SK-N-SH (cell line): Measurements from ENCODE around the gene TEX19. TPM values are rescaled to one million over a fixed set of nuclear protein-coding genes. Genes with fewer than 3 reads are reported as not detected.

Experiments used
- CTCF ChIA-PET: fragments of 300-600, 350-600 bp; formaldehyde crosslinking; extraction: SDS; loops from one replicate; lab custom pipeline; 2021; lab: Yijun Ruan, JAX
- POLR2A ChIA-PET: fragments of 350-600 bp; sonication (Branson Sonifier 250); formaldehyde crosslinking; extraction: SDS; loops from one replicate; lab custom pipeline; 2020; ENCODE audit warnings: antibody characterized with exemption, inconsistent platforms; lab: Yijun Ruan, JAX
- DNase-seq: peaks from one replicate; pipeline ENCODE4 v3.0.0; 2012
- H2AFZ ChIP-seq: fragments of 200-600 bp; sonication (generic); 2 replicates; pipeline ENCODE4 v1.8.1; 2016; ENCODE audit warnings: antibody characterized with exemption, mild to moderate bottlenecking, low read depth
- H3F3A ChIP-seq: fragments of 200-600 bp; sonication (generic); replicated peaks from 2 replicates; pipeline ENCODE3; 2016; ENCODE audit warnings: antibody characterized with exemption, mild to moderate bottlenecking; ENCODE audit not compliant: insufficient read depth
- H3K27ac ChIP-seq, 2 experiments: fragments of 200-500 bp in 1 of 2; fragments of 200-600 bp in 1 of 2; sonication (Bioruptor generic) in 1 of 2; sonication (generic), shearing (Covaris generic) in 1 of 2; 2 replicates each; pipeline versions ENCODE4 v1.5.1 to v1.6.1; 2014 to 2016; ENCODE audit warnings: low read depth in 2 of 2, inconsistent platforms in 1 of 2, low read length in 1 of 2, mild to moderate bottlenecking in 1 of 2, mixed read lengths in 1 of 2
- H3K27me3 ChIP-seq: fragments of 200-600 bp; sonication (generic), shearing (Covaris generic); 2 replicates; pipeline ENCODE4 v1.6.1; 2016; ENCODE audit warnings: mixed run types; ENCODE audit not compliant: insufficient read depth
- H3K36me3 ChIP-seq, 2 experiments: fragments of 200-500 bp in 1 of 2; fragments of 200-600 bp in 1 of 2; sonication (Bioruptor generic) in 1 of 2; sonication (generic) in 1 of 2; replicated peaks in 1 of 2; 2 replicates each; pipeline versions ENCODE3 to v1.5.1; 2014 to 2016; ENCODE audit warnings: low read length in 1 of 2, mild to moderate bottlenecking in 1 of 2; ENCODE audit not compliant: insufficient read depth in 2 of 2, control insufficient read depth in 1 of 2
- H3K4me1 ChIP-seq, 2 experiments: fragments of 200-500 bp in 1 of 2; fragments of 200-600 bp in 1 of 2; sonication (Bioruptor generic) in 1 of 2; sonication (generic), shearing (Covaris generic) in 1 of 2; 2 replicates each; pipeline versions ENCODE4 v1.5.1 to v1.6.1; 2014 to 2016; ENCODE audit warnings: low read depth in 1 of 2, low read length in 1 of 2, mixed run types in 1 of 2; ENCODE audit not compliant: insufficient read depth in 2 of 2, control insufficient read depth in 1 of 2
- H3K4me2 ChIP-seq: fragments of 200-600 bp; sonication (generic), shearing (Covaris generic); 2 replicates; pipeline ENCODE4 v1.6.1; 2017; ENCODE audit warnings: mixed run types
- H3K4me3 ChIP-seq, 2 experiments: fragments of 200-500 bp in 1 of 2; fragments of 200-600 bp in 1 of 2; sonication (Bioruptor generic) in 1 of 2; sonication (generic), shearing (Covaris generic) in 1 of 2; 2 replicates each; pipeline versions ENCODE4 v1.5.1 to v1.8.1; 2014 to 2016; ENCODE audit warnings: low read depth in 2 of 2, inconsistent platforms in 1 of 2, low read length in 1 of 2, mild to moderate bottlenecking in 1 of 2, mixed read lengths in 1 of 2, moderate library complexity in 1 of 2
- H3K79me2 ChIP-seq: fragments of 200-600 bp; sonication (generic); 2 replicates; pipeline ENCODE4 v1.8.1; 2017; ENCODE audit warnings: mild to moderate bottlenecking; ENCODE audit not compliant: insufficient read depth
- H3K9ac ChIP-seq: fragments of 200-600 bp; sonication (generic); 2 replicates; pipeline ENCODE4 v1.6.1; 2017; ENCODE audit warnings: mixed run types
- H3K9me2 ChIP-seq: fragments of 200-600 bp; sonication (generic); 2 replicates; pipeline ENCODE4 v1.6.1; 2017; ENCODE audit warnings: mixed run types
- H3K9me3 ChIP-seq: fragments of 200-600 bp; sonication (generic); 2 replicates; pipeline ENCODE4 v1.6.1; 2017; ENCODE audit warnings: mixed run types, mild to moderate bottlenecking, moderate library complexity
- H4K20me1 ChIP-seq: fragments of 200-600 bp; sonication (generic); 2 replicates; pipeline ENCODE4 v1.6.1; 2017; ENCODE audit warnings: mild to moderate bottlenecking, mixed run types; ENCODE audit not compliant: insufficient read depth
- CTCF ChIP-seq: fragments of 200-600 bp; sonication (generic); IDR thresholded peaks from 2 replicates; pipeline ENCODE4 v1.6.1; 2017; ENCODE audit warnings: antibody characterized with exemption, mild to moderate bottlenecking, moderate library complexity
- ELF1 ChIP-seq: IDR thresholded peaks from 2 replicates; pipeline ENCODE4 v1.4.0; 2012
- EP300 ChIP-seq, 2 experiments: IDR thresholded peaks; 2 replicates each; pipeline versions ENCODE4 v1.4.0 to v1.6.1; 2012; ENCODE audit warnings: borderline replicate concordance in 1 of 2, low read depth in 1 of 2, low read length in 1 of 2
- FOXM1 ChIP-seq: IDR thresholded peaks from 2 replicates; pipeline ENCODE4 v1.4.0; 2012; ENCODE audit warnings: low read depth, mild to moderate bottlenecking
- GABPA ChIP-seq: IDR thresholded peaks from 2 replicates; pipeline ENCODE4 v1.4.0; 2012; ENCODE audit warnings: low read depth, mild to moderate bottlenecking
- GATA2 ChIP-seq: sonication (generic); formaldehyde crosslinking; IDR thresholded peaks from 2 replicates; pipeline ENCODE4 v1.5.0; 2020; ENCODE audit warnings: mild to moderate bottlenecking, missing genetic modification reagents
- IRF3 ChIP-seq: fragments of 150-350 bp; IDR thresholded peaks from 2 replicates; pipeline ENCODE4 v1.6.1; 2016; ENCODE audit warnings: mild to moderate bottlenecking, low read depth, low read length
- JUND ChIP-seq: IDR thresholded peaks from 2 replicates; pipeline ENCODE4 v1.4.0; 2012
- MXI1 ChIP-seq: IDR thresholded peaks from 2 replicates; pipeline ENCODE4 v1.6.1; 2012; ENCODE audit warnings: mild to moderate bottlenecking, low read depth, low read length, improper control_type of control experiment
- NFIC ChIP-seq: IDR thresholded peaks from 2 replicates; pipeline ENCODE4 v1.4.0; 2012; ENCODE audit warnings: borderline replicate concordance
- RAD21 ChIP-seq: IDR thresholded peaks from 2 replicates; pipeline ENCODE4 v1.6.1; 2012; ENCODE audit warnings: mild to moderate bottlenecking, low read length
- RCOR1 ChIP-seq: fragments of 150-350 bp; IDR thresholded peaks from 2 replicates; pipeline ENCODE4 v1.6.1; 2017; ENCODE audit warnings: antibody characterized with exemption, low read length
- RFX5 ChIP-seq: IDR thresholded peaks from 2 replicates; pipeline ENCODE4 v1.6.1; 2012; ENCODE audit warnings: mild to moderate bottlenecking, improper control_type of control experiment, low read length
- SIN3A ChIP-seq: IDR thresholded peaks from 2 replicates; pipeline ENCODE4 v1.6.1; 2012; ENCODE audit warnings: low read depth, mild to moderate bottlenecking, low read length, moderate library complexity, borderline replicate concordance
- SMC3 ChIP-seq: IDR thresholded peaks from 2 replicates; pipeline ENCODE4 v1.6.1; 2012; ENCODE audit warnings: low read depth, low read length, improper control_type of control experiment
- TAF1 ChIP-seq: IDR thresholded peaks from 2 replicates; pipeline ENCODE4 v1.6.1; 2012; ENCODE audit warnings: low read depth, mild to moderate bottlenecking, low read length, moderate library complexity, borderline replicate concordance
- USF1 ChIP-seq: IDR thresholded peaks from 2 replicates; pipeline ENCODE4 v1.4.0; 2012; ENCODE audit warnings: low read depth, borderline replicate concordance
- USF2 ChIP-seq: fragments of 150-350 bp; IDR thresholded peaks from 2 replicates; pipeline ENCODE4 v1.6.1; 2017; ENCODE audit warnings: antibody characterized with exemption, low read length, low read depth, borderline replicate concordance
- ZBTB33 ChIP-seq: IDR thresholded peaks from 2 replicates; pipeline ENCODE4 v1.4.0; 2012; ENCODE audit warnings: low read depth, borderline replicate concordance
- WGBS: methylation state at CpG from one replicate; pipeline ENCODE4 v1.1.6; 2017; ENCODE audit warnings: low lambda C conversion rate; 5-methylcytosine and 5-hydroxymethylcytosine counted together
- polyA plus RNA-seq, 3 experiments: library from polyadenylated mRNA; depleted of rRNA; stranded (reverse); fragments of >200 nt; gene quantifications; 2 replicates each; pipeline ENCODE4 v1.2.3, GENCODE V29; 2012

The TEX19 gene
- polyA plus RNA-seq, 1 of the 3 experiments (the other 2 are of a cell fraction), result 0.10 TPM

- Histone ChIP-seq H3K9ac (no peak overlapping the region), H3K4me3 (no peak overlapping the region), H3K27me3 (no peaks in the 10 kb centered on the region; the same call in 1 of the 2 replicates), H3K4me2 (no peak overlapping the region), H3F3A (peaks cover 11% of the 10 kb centered on the region), H2AFZ (no peak overlapping the region), H3K79me2 (no peaks in the 10 kb centered on the region)
- POLR2A ChIA-PET, result no interaction called here
- peak; percentile 46 for DNase-seq
- TF ChIP-seq NFIC (no peak), RFX5 (no peak), TAF1 (no peak), RAD21 (no peak), CTCF (no peak), USF1 (no peak), RCOR1 (no peak), SMC3 (no peak), FOXM1 (no peak), GABPA (no peak), IRF3 (no peak), USF2 (no peak), SIN3A (no peak), ZBTB33 (no peak), ELF1 (no peak), EP300 (IDR thresholded peaks at IDR 0.05; ENCODE audit: borderline replicate concordance in 1 of 2, low read depth in 1 of 2, low read length in 1 of 2) (no peak), GATA2 (CRISPR knock-in tag) (no peak), MXI1 (no peak), JUND (no peak)
- TF ChIP-seq, all 33 proteins: peak for 0
- no peaks in the 10 kb centered on the region; a peak in 1 of 4 replicates for H3K4me1 ChIP-seq
- no peaks in the 10 kb centered on the region for H3K9me2 ChIP-seq
- no peaks in the 10 kb centered on the region for H4K20me1 ChIP-seq
- 79% methylated on average over 20 of the region's 27 CpGs for WGBS
- no peaks in the 10 kb centered on the region for H3K9me3 ChIP-seq
- H3K36me3 ChIP-seq, result no peaks in the 10 kb centered on the region
- CTCF ChIA-PET, result interaction anchor here (0.8 to 2.5 kb wide), 4 partner anchors 14 to 78 kb away, joined by 3 to 13 read pairs (median 5); no protein-coding TSS in a partner anchor
- no peak overlapping the region for H3K27ac ChIP-seq
Observed at GRCh38 chr17:82314012-82314726, 44.9 kb upstream of the TEX19 start.
